CD4-positive, alpha-beta T cell (primary cell): ENCODE data around the gene RIMS1. TPM values are rescaled to one million over a fixed set of nuclear protein-coding genes. Genes with fewer than 3 reads are reported as not detected.

Experiments used
- ATAC-seq: fragments of 200-7000 bp; cut with Tn5 transposase; one replicate; pipeline ENCODE4 v1.10.0; 2022; ENCODE audit warnings: mild to moderate bottlenecking; ENCODE audit not compliant: poor library complexity
- CTCF ChIA-PET: fragments of 350-600 bp; sonication (Branson Sonifier 250); formaldehyde crosslinking; loops from one replicate; lab custom pipeline; 2021; ENCODE audit warnings: antibody characterized with exemption, inconsistent platforms; lab: Charles Lee
- POLR2A ChIA-PET: fragments of 350-600 bp; sonication (Branson Sonifier 250); formaldehyde crosslinking; loops from one replicate; lab custom pipeline; 2021; ENCODE audit warnings: antibody characterized with exemption, inconsistent platforms; lab: Charles Lee
- DNase-seq, 14 experiments: peaks; one replicate each; pipeline ENCODE4 v3.0.0-alpha.2; 2013 to 2020; ENCODE audit warnings: mixed read lengths in 2 of 14
- H3K27ac ChIP-seq, 2 donors: one replicate each; pipeline versions ENCODE4 v1.5.1 to v1.7.0; 2013; ENCODE audit warnings: low read length in 2 of 2, low read depth in 1 of 2, mild to moderate bottlenecking in 1 of 2
- H3K27me3 ChIP-seq, 2 experiments: 1 replicate in 1 of 2; 2 replicates in 1 of 2; pipeline versions ENCODE4 v1.6.1 to v1.7.0; 2013; ENCODE audit warnings: low read length in 2 of 2, control low read depth in 1 of 2, mild to moderate bottlenecking in 1 of 2, moderate library complexity in 1 of 2; ENCODE audit not compliant: insufficient read depth in 2 of 2, control insufficient read depth in 1 of 2
- H3K36me3 ChIP-seq: one replicate; pipeline ENCODE4 v1.6.1; 2013; ENCODE audit warnings: low read length, control low read depth; ENCODE audit not compliant: insufficient read depth
- H3K4me1 ChIP-seq: one replicate; pipeline ENCODE4 v1.6.1; 2013; ENCODE audit warnings: low read length, control low read depth; ENCODE audit not compliant: insufficient read depth
- H3K4me3 ChIP-seq: one replicate; pipeline ENCODE4 v1.5.1; 2013; ENCODE audit warnings: mild to moderate bottlenecking, low read length, moderate library complexity
- H3K9me3 ChIP-seq, 2 experiments: 1 replicate in 1 of 2; 2 replicates in 1 of 2; pipeline versions ENCODE4 v1.6.1 to v1.7.0; 2013; ENCODE audit warnings: low read length in 2 of 2, mild to moderate bottlenecking in 2 of 2, control low read depth in 1 of 2, moderate library complexity in 1 of 2; ENCODE audit not compliant: control insufficient read depth in 1 of 2, insufficient read depth in 1 of 2
- H3K27ac Mint-ChIP-seq: one replicate; pipeline ENCODE4 v1.8.0; 2020; ENCODE audit warnings: mixed read lengths
- H3K27me3 Mint-ChIP-seq: one replicate; pipeline ENCODE4 v1.8.0; 2021; ENCODE audit warnings: mixed read lengths
- H3K36me3 Mint-ChIP-seq: one replicate; pipeline ENCODE4 v1.8.0; 2021; ENCODE audit warnings: low read depth, mixed read lengths
- H3K4me1 Mint-ChIP-seq: one replicate; pipeline ENCODE4 v1.8.0; 2021; ENCODE audit warnings: low read depth, mixed read lengths
- H3K4me3 Mint-ChIP-seq: one replicate; pipeline ENCODE4 v1.8.0; 2020; ENCODE audit warnings: mild to moderate bottlenecking, mixed read lengths
- H3K9me3 Mint-ChIP-seq: one replicate; pipeline ENCODE4 v1.8.0; 2020; ENCODE audit warnings: mixed read lengths
- CTCF ChIP-seq: fragments of 200-600 bp; IDR thresholded peaks from one replicate; pipeline ENCODE4 v1.8.0; 2022; ENCODE audit warnings: antibody characterized with exemption, mild to moderate bottlenecking
- intact Hi-C, 2 experiments: fragments of 100-400 bp; cut with DNase I in 1 of 2; cut with micrococcal nuclease in 1 of 2; formaldehyde crosslinking; loops; one replicate each; pipeline versions ENCODE4 v1.15.1 to v1.9.0; 2023 to 2025; cut with DNase I, micrococcal nuclease
- total RNA-seq, 174 experiments: library from RNA in 2 of 174; stranded (reverse) in 2 of 174; gene quantifications; one replicate each; pipeline ENCODE4 v1.2.3 and lab custom pipeline; 2021 to 2026

The RIMS1 gene
- total RNA-seq, 2 experiments from 2014 or later, result not detected

DNA sequence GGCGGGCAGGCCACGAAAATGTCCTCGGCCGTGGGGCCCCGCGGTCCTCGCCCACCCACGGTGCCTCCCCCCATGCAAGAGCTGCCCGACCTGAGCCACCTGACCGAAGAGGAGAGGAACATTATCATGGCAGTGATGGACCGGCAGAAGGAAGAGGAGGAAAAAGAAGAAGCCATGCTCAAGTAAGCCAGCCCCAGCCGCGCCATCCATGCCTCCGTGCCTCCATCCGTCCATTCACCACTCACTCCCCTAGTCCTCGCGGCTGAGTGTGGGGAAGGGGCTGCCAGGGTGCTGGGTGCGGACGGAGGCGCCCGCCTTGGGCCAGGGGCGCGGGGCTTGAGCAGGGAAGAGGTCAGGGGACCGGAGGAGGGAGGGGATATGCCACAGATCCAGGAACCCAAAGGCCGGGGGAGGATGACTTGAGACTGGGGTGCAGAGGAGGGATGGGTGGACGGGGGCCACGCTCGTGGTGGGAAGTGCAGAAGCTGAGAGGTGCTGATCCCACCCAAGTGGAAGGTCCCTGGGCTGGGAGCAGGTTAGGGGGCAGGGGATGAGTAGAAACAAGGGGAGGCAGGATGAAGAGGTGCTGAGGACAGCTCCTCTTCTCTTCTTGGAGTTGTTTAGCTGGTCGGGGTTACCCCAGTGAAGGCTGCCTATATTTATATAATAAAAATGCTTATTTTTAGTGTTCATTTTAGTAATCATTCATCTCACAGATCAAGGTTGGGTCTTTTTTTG lies 825 bp downstream of the RIMS1 start:
- DNase-seq (no peak), ATAC-seq (no peak)
- ChIA-PET POLR2A (no interaction called here), CTCF (no interaction called here)
- Mint-ChIP-seq H3K4me1 (peaks cover 8% of the 10 kb centered on the region), H3K27ac (no peak overlapping the region), H3K27me3 (peaks cover 57% of the 10 kb centered on the region), H3K4me3 (no peak overlapping the region), H3K36me3 (no peaks in the 10 kb centered on the region), H3K9me3 (no peaks in the 10 kb centered on the region)
- H3K9me3 ChIP-seq, result peaks cover 0 to 9% of the 10 kb centered on the region in 2 experiments
- no peak for TF ChIP-seq CTCF
- no peaks in the 10 kb centered on the region for H3K4me1 ChIP-seq
- no peak overlapping the region for H3K27ac ChIP-seq
- no peaks in the 10 kb centered on the region for H3K36me3 ChIP-seq
- H3K4me3 ChIP-seq, result no peak overlapping the region
- peaks cover 11 to 19% of the 10 kb centered on the region in 2 experiments for H3K27me3 ChIP-seq
- intact Hi-C loops, result no loop called here

DNA sequence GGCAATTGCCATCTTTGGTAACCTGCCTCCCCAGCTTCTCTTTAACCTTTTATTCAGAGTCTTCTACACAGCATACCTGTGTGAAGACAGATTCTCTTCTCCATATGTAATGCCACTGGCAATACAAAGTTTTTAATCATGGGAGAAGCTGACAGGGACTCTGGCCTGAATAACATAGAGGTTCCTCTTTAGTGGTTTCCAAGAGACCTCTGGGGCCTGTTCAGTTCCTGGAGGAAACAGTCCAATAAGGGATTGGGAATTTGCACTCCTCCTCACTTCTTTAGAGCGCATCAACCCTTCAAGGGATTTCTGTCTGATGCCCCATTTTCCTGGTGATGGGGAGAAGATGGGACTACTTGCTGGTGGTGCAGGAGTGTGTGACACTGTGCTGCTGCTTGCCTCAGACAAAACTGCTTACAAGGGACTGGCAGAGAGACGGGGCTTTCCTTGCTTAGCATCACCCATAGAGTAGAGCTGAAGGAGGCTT lies 1.4 kb downstream of the RIMS1 start:
- Mint-ChIP-seq H3K27me3 (peaks cover 56% of the 10 kb centered on the region), H3K27ac (no peak overlapping the region), H3K9me3 (no peaks in the 10 kb centered on the region), H3K4me3 (no peak overlapping the region), H3K4me1 (peaks cover 8% of the 10 kb centered on the region), H3K36me3 (no peaks in the 10 kb centered on the region)
- intact Hi-C loops, result no loop called here
- H3K36me3 ChIP-seq, result no peaks in the 10 kb centered on the region
- ATAC-seq (no peak), DNase-seq (no peak)
- ChIA-PET POLR2A (no interaction called here), CTCF (no interaction called here)
- H3K4me3 ChIP-seq, result no peak overlapping the region
- no peak for TF ChIP-seq CTCF
- peaks cover 0 to 9% of the 10 kb centered on the region in 2 experiments for H3K9me3 ChIP-seq
- no peak overlapping the region for H3K27ac ChIP-seq
- no peaks in the 10 kb centered on the region for H3K4me1 ChIP-seq
- H3K27me3 ChIP-seq, result peaks cover 11 to 19% of the 10 kb centered on the region in 2 experiments

DNA sequence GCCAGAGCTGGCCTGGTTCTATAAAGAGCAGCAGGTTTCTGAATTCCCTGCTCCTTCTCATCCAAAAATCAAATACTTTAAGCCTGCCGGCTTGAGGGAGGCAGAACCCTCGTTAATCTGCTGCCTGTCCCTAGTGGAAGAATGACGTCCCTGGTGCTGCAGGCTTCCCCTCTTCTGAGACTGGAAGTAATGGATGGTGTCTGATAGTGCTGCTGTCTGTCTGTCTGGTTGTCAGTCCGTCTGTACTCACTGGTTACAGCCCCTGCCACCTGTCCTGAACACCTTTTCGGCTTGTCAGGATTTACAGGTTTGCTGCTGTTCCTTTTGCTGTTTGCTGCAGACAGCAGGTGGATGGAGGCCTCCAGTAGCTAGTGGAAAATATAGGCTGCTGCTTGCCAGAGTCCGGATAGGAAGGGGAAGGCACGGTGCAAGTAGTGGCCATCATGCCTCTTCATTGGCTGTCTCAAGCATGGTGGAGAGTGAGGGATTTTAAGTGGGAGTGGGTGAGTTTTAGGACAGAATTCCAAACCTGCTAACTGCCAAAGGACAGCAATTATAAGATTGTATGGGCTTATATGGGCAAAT lies 2.5 kb downstream of the RIMS1 start:
- H3K4me1 Mint-ChIP-seq, result peaks cover 8% of the 10 kb centered on the region
- intact Hi-C loops, result no loop called here
- peaks cover 11 to 19% of the 10 kb centered on the region in 2 experiments for H3K27me3 ChIP-seq
- no peak overlapping the region for H3K4me3 ChIP-seq
- no peaks in the 10 kb centered on the region for H3K4me1 ChIP-seq
- no peak overlapping the region for H3K27ac ChIP-seq
- no peaks in the 10 kb centered on the region for H3K36me3 Mint-ChIP-seq
- H3K4me3 Mint-ChIP-seq, result no peak overlapping the region
- POLR2A ChIA-PET, result no interaction called here
- no peak overlapping the region for H3K27ac Mint-ChIP-seq
- TF ChIP-seq CTCF, result no peak
- DNase-seq, result no peak
- no peaks in the 10 kb centered on the region for H3K36me3 ChIP-seq
- H3K9me3 Mint-ChIP-seq, result no peaks in the 10 kb centered on the region
- peaks cover 50% of the 10 kb centered on the region for H3K27me3 Mint-ChIP-seq
- CTCF ChIA-PET, result no interaction called here
- peaks cover 0 to 9% of the 10 kb centered on the region in 2 experiments for H3K9me3 ChIP-seq
- no peak for ATAC-seq
